Measurements from ENCODE around the gene CFL1. TPM values are rescaled to one million over a fixed set of nuclear protein-coding genes. Genes with fewer than 3 reads are reported as not detected.

Gene CFL1
- 2,320 and 2,361 TPM in 2 replicates for total RNA-seq (2014; rRNA removed; shearing (Covaris generic))

GRCh38 chr11:65857853-65858680 is at the start of gene CFL1:
CFL1 (minus strand) TSS chr11:65858180; CDS start chr11:65858099, 81 bp downstream.

GRCh38 chr11:65900125-65900898 is 42.3 kb upstream of the CFL1 start, which contains the start of gene FOSL1:
FOSL1 (minus strand) TSS chr11:65900388; CDS start chr11:65900339, 49 bp downstream.

GRCh38 chr11:65890324-65891218 is 32.6 kb upstream of the CFL1 start, which contains the start of gene CCDC85B:
CCDC85B (plus strand) TSS chr11:65890673; CDS start chr11:65890784, 111 bp downstream.

GRCh38 chr11:65888163-65888814 is 30.3 kb upstream of the CFL1 start, which contains the start of gene FIBP:
FIBP (minus strand) TSS chr11:65888471; CDS start chr11:65888418, 53 bp downstream.

GRCh38 chr11:65879617-65880016 is 21.6 kb upstream of the CFL1 start, which contains the start of gene CTSW:
CTSW (plus strand) TSS chr11:65879837; CDS start chr11:65879855, 18 bp downstream.

GRCh38 chr11:65872586-65873317 is 14.8 kb upstream of the CFL1 start, which contains the start of gene EFEMP2:
EFEMP2 (minus strand) TSS chr11:65872800; CDS start chr11:65872354, 446 bp downstream.

GRCh38 chr11:65860278-65861164 is 2.5 kb upstream of the CFL1 start, which contains the start of gene MUS81:
MUS81 (plus strand) TSS chr11:65860433; CDS start chr11:65860754, 321 bp downstream.

GRCh38 chr11:65833297-65834030 is 24.5 kb downstream of the CFL1 start, which contains the start of gene SNX32:
SNX32 (plus strand) TSS chr11:65833963; CDS start chr11:65834066, 103 bp downstream.

Other genes with a start within 250 kb of the CFL1 start
- 32.6 and 44.9 TPM in 2 replicates for gene MAP3K11, start 244.0 kb downstream of the CFL1 start, total RNA-seq (2014; rRNA removed; shearing (Covaris generic))
- gene PCNX3, start 242.4 kb downstream of the CFL1 start, total RNA-seq (2014; rRNA removed; shearing (Covaris generic)): 38.1 and 38.7 TPM in 2 replicates
- 34.2 and 35.5 TPM in 2 replicates for gene SIPA1, start 220.1 kb downstream of the CFL1 start, total RNA-seq (2014; rRNA removed; shearing (Covaris generic))
- 41.8 and 44.5 TPM in 2 replicates for gene RELA, start 195.3 kb downstream of the CFL1 start, total RNA-seq (2014; rRNA removed; shearing (Covaris generic))
- 84.3 and 89.4 TPM in 2 replicates for gene KAT5, start 145.9 kb downstream of the CFL1 start, total RNA-seq (2014; rRNA removed; shearing (Covaris generic))
- 115 and 149 TPM in 2 replicates for gene RNASEH2C, start 137.4 kb downstream of the CFL1 start, total RNA-seq (2014; rRNA removed; shearing (Covaris generic))
- 23.7 and 24.5 TPM in 2 replicates for gene AP5B1, start 77.2 kb downstream of the CFL1 start, total RNA-seq (2014; rRNA removed; shearing (Covaris generic))
- 0.11 TPM in 2 replicates for gene OVOL1, start 71.1 kb downstream of the CFL1 start, total RNA-seq (2014; rRNA removed; shearing (Covaris generic))
- gene SNX32, start 24.2 kb downstream of the CFL1 start, total RNA-seq (2014; rRNA removed; shearing (Covaris generic)): 0.13 TPM in 1 of 2 replicates, not detected in the other
- 94.2 and 103 TPM in 2 replicates for gene MUS81, start 2.3 kb upstream of the CFL1 start, total RNA-seq (2014; rRNA removed; shearing (Covaris generic))
- gene EFEMP2, start 14.6 kb upstream of the CFL1 start, total RNA-seq (2014; rRNA removed; shearing (Covaris generic)): 11.4 and 16.7 TPM in 2 replicates
- 0.24 and 0.41 TPM in 2 replicates for gene CTSW, start 21.7 kb upstream of the CFL1 start, total RNA-seq (2014; rRNA removed; shearing (Covaris generic))
- 307 and 389 TPM in 2 replicates for gene FIBP, start 30.3 kb upstream of the CFL1 start, total RNA-seq (2014; rRNA removed; shearing (Covaris generic))
- 158 and 196 TPM in 2 replicates for gene CCDC85B, start 32.5 kb upstream of the CFL1 start, total RNA-seq (2014; rRNA removed; shearing (Covaris generic))
- 548 and 703 TPM in 2 replicates for gene FOSL1, start 42.2 kb upstream of the CFL1 start, total RNA-seq (2014; rRNA removed; shearing (Covaris generic))
- 17.5 and 22.0 TPM in 2 replicates for gene C11orf68, start 60.9 kb upstream of the CFL1 start, total RNA-seq (2014; rRNA removed; shearing (Covaris generic))
- gene DRAP1, start 61.2 kb upstream of the CFL1 start, total RNA-seq (2014; rRNA removed; shearing (Covaris generic)): 837 and 878 TPM in 2 replicates
- gene TSGA10IP, start 87.3 kb upstream of the CFL1 start, total RNA-seq (2014; rRNA removed; shearing (Covaris generic)): not detected in 2 replicates
- 230 and 245 TPM in 2 replicates for gene SART1, start 103.6 kb upstream of the CFL1 start, total RNA-seq (2014; rRNA removed; shearing (Covaris generic))
- 50.8 and 60.5 TPM in 2 replicates for gene EIF1AD, start 144.0 kb upstream of the CFL1 start, total RNA-seq (2014; rRNA removed; shearing (Covaris generic))
- gene BANF1, start 144.3 kb upstream of the CFL1 start, total RNA-seq (2014; rRNA removed; shearing (Covaris generic)): 73.9 and 84.0 TPM in 2 replicates
- 0.19 and 0.91 TPM in 2 replicates for gene CST6, start 153.8 kb upstream of the CFL1 start, total RNA-seq (2014; rRNA removed; shearing (Covaris generic))
- 9.7 and 11.3 TPM in 2 replicates for gene CATSPER1, start 168.3 kb upstream of the CFL1 start, total RNA-seq (2014; rRNA removed; shearing (Covaris generic))
- 0.30 and 0.34 TPM in 2 replicates for gene GAL3ST3, start 191.0 kb upstream of the CFL1 start, total RNA-seq (2014; rRNA removed; shearing (Covaris generic))
- gene SF3B2, start 194.2 kb upstream of the CFL1 start, total RNA-seq (2014; rRNA removed; shearing (Covaris generic)): 306 and 311 TPM in 2 replicates
- gene PACS1, start 212.1 kb upstream of the CFL1 start, total RNA-seq (2014; rRNA removed; shearing (Covaris generic)): 14.2 and 15.2 TPM in 2 replicates